CD4-positive, alpha-beta T cell (primary cell): ENCODE measurements around the gene PSMB9. TPM values are rescaled to one million over a fixed set of nuclear protein-coding genes. Genes with fewer than 3 reads are reported as not detected.

Source experiments
- ATAC-seq: fragments of 200-7000 bp; cut with Tn5 transposase; one replicate; pipeline ENCODE4 v1.10.0; 2022; ENCODE audit warnings: mild to moderate bottlenecking; ENCODE audit not compliant: poor library complexity
- CTCF ChIA-PET: fragments of 350-600 bp; sonication (Branson Sonifier 250); formaldehyde crosslinking; loops from one replicate; lab custom pipeline; 2021; ENCODE audit warnings: antibody characterized with exemption, inconsistent platforms; lab: Charles Lee
- POLR2A ChIA-PET: fragments of 350-600 bp; sonication (Branson Sonifier 250); formaldehyde crosslinking; loops from one replicate; lab custom pipeline; 2021; ENCODE audit warnings: antibody characterized with exemption, inconsistent platforms; lab: Charles Lee
- DNase-seq, 14 experiments: peaks; one replicate each; pipeline ENCODE4 v3.0.0-alpha.2; 2013 to 2020; ENCODE audit warnings: mixed read lengths in 2 of 14
- H3K27ac ChIP-seq, 2 donors: one replicate each; pipeline versions ENCODE4 v1.5.1 to v1.7.0; 2013; ENCODE audit warnings: low read length in 2 of 2, low read depth in 1 of 2, mild to moderate bottlenecking in 1 of 2
- H3K27me3 ChIP-seq, 2 experiments: 1 replicate in 1 of 2; 2 replicates in 1 of 2; pipeline versions ENCODE4 v1.6.1 to v1.7.0; 2013; ENCODE audit warnings: low read length in 2 of 2, control low read depth in 1 of 2, mild to moderate bottlenecking in 1 of 2, moderate library complexity in 1 of 2; ENCODE audit not compliant: insufficient read depth in 2 of 2, control insufficient read depth in 1 of 2
- H3K36me3 ChIP-seq: one replicate; pipeline ENCODE4 v1.6.1; 2013; ENCODE audit warnings: low read length, control low read depth; ENCODE audit not compliant: insufficient read depth
- H3K4me1 ChIP-seq: one replicate; pipeline ENCODE4 v1.6.1; 2013; ENCODE audit warnings: low read length, control low read depth; ENCODE audit not compliant: insufficient read depth
- H3K4me3 ChIP-seq: one replicate; pipeline ENCODE4 v1.5.1; 2013; ENCODE audit warnings: mild to moderate bottlenecking, low read length, moderate library complexity
- H3K9me3 ChIP-seq, 2 experiments: 1 replicate in 1 of 2; 2 replicates in 1 of 2; pipeline versions ENCODE4 v1.6.1 to v1.7.0; 2013; ENCODE audit warnings: low read length in 2 of 2, mild to moderate bottlenecking in 2 of 2, control low read depth in 1 of 2, moderate library complexity in 1 of 2; ENCODE audit not compliant: control insufficient read depth in 1 of 2, insufficient read depth in 1 of 2
- H3K27ac Mint-ChIP-seq: one replicate; pipeline ENCODE4 v1.8.0; 2020; ENCODE audit warnings: mixed read lengths
- H3K27me3 Mint-ChIP-seq: one replicate; pipeline ENCODE4 v1.8.0; 2021; ENCODE audit warnings: mixed read lengths
- H3K36me3 Mint-ChIP-seq: one replicate; pipeline ENCODE4 v1.8.0; 2021; ENCODE audit warnings: low read depth, mixed read lengths
- H3K4me1 Mint-ChIP-seq: one replicate; pipeline ENCODE4 v1.8.0; 2021; ENCODE audit warnings: low read depth, mixed read lengths
- H3K4me3 Mint-ChIP-seq: one replicate; pipeline ENCODE4 v1.8.0; 2020; ENCODE audit warnings: mild to moderate bottlenecking, mixed read lengths
- H3K9me3 Mint-ChIP-seq: one replicate; pipeline ENCODE4 v1.8.0; 2020; ENCODE audit warnings: mixed read lengths
- intact Hi-C, 2 experiments: fragments of 100-400 bp; cut with DNase I in 1 of 2; cut with micrococcal nuclease in 1 of 2; formaldehyde crosslinking; loops; one replicate each; pipeline versions ENCODE4 v1.15.1 to v1.9.0; 2023 to 2025; cut with DNase I, micrococcal nuclease
- total RNA-seq, 174 experiments: library from RNA in 2 of 174; stranded (reverse) in 2 of 174; gene quantifications; one replicate each; pipeline ENCODE4 v1.2.3 and lab custom pipeline; 2021 to 2026
- TF ChIP-seq, protein P1 (sequence below): fragments of 200-600 bp; IDR thresholded peaks from one replicate; pipeline ENCODE4 v1.8.0; 2022; ENCODE audit warnings: antibody characterized with exemption, mild to moderate bottlenecking

The PSMB9 gene
- total RNA-seq, 2 experiments from 2014 or later: 37.2 to 38.4 TPM

DNA sequence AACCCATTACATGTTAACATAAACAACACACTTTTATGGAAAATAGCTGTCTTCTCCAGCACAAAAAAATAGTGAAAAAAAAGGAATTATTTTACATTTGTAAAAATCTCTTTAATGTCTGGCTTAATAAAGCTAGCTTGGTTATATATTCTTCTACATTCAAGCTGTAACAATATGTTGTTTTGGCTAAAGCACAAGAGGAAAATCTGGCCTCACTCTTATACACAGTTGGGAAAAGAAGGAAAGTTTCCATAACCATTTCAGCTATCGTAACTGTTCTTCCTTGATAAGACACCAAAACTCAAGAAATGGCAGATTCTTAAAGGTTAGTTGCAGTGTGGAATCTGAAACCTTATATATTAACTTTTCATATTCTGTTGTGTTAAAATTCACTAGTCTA, 44.8 kb upstream of the PSMB9 start:
- ChIA-PET POLR2A (no interaction called here), CTCF (interaction anchor here (0.9 to 1.4 kb wide), 2 partner anchors 11 to 59 kb away, joined by 3 read pairs; no protein-coding TSS in a partner anchor)
- Histone ChIP-seq H3K4me1 (no peaks in the 10 kb centered on the region), H3K4me3 (no peak overlapping the region), H3K9me3 (no peaks in the 10 kb centered on the region), H3K36me3 (no peaks in the 10 kb centered on the region), H3K27ac (no peak overlapping the region), H3K27me3 (peaks cover 0 to 5% of the 10 kb centered on the region in 2 experiments)
- no peak for ATAC-seq
- DNase-seq: no peak
- Mint-ChIP-seq H3K4me1 (no peaks in the 10 kb centered on the region), H3K27me3 (peaks cover 23% of the 10 kb centered on the region), H3K27ac (no peak overlapping the region), H3K36me3 (no peaks in the 10 kb centered on the region), H3K9me3 (no peaks in the 10 kb centered on the region), H3K4me3 (no peak overlapping the region)
- intact Hi-C loops: no loop called here
- TF ChIP-seq, protein P1, sequence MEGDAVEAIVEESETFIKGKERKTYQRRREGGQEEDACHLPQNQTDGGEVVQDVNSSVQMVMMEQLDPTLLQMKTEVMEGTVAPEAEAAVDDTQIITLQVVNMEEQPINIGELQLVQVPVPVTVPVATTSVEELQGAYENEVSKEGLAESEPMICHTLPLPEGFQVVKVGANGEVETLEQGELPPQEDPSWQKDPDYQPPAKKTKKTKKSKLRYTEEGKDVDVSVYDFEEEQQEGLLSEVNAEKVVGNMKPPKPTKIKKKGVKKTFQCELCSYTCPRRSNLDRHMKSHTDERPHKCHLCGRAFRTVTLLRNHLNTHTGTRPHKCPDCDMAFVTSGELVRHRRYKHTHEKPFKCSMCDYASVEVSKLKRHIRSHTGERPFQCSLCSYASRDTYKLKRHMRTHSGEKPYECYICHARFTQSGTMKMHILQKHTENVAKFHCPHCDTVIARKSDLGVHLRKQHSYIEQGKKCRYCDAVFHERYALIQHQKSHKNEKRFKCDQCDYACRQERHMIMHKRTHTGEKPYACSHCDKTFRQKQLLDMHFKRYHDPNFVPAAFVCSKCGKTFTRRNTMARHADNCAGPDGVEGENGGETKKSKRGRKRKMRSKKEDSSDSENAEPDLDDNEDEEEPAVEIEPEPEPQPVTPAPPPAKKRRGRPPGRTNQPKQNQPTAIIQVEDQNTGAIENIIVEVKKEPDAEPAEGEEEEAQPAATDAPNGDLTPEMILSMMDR: no peak

DNA sequence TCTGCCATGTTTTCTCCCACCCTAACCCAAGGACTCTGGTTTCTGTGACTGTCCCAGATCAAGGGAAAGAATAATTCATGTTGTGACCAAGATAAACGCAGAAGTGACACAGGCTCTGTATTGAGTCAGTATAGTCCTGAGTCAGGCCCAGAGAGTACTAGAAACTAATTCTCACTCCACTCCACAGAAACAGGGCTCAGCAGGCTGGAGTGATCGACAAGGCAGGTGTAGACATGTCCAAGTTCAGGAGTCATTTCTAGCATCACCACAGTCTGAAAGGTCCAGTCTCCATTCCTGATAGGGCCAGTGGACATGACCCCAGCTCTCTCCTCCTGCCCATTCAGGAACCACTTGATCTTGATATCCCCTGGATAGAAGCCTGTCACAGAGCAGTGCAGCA, 39.8 kb upstream of the PSMB9 start:
- TF ChIP-seq, protein P1: no peak
- intact Hi-C loops: no loop called here
- ChIA-PET POLR2A (no interaction called here), CTCF (no interaction called here)
- H3K36me3 Mint-ChIP-seq: no peaks in the 10 kb centered on the region
- no peaks in the 10 kb centered on the region for H3K9me3 Mint-ChIP-seq
- no peak overlapping the region for H3K4me3 Mint-ChIP-seq
- Histone ChIP-seq H3K27ac (no peak overlapping the region), H3K27me3 (no peaks in the 10 kb centered on the region), H3K4me1 (no peaks in the 10 kb centered on the region), H3K9me3 (no peaks in the 10 kb centered on the region), H3K4me3 (no peak overlapping the region), H3K36me3 (no peaks in the 10 kb centered on the region)
- H3K27ac Mint-ChIP-seq: no peak overlapping the region
- DNase-seq: no peak
- ATAC-seq: no peak
- H3K4me1 Mint-ChIP-seq: no peaks in the 10 kb centered on the region
- no peaks in the 10 kb centered on the region for H3K27me3 Mint-ChIP-seq

DNA sequence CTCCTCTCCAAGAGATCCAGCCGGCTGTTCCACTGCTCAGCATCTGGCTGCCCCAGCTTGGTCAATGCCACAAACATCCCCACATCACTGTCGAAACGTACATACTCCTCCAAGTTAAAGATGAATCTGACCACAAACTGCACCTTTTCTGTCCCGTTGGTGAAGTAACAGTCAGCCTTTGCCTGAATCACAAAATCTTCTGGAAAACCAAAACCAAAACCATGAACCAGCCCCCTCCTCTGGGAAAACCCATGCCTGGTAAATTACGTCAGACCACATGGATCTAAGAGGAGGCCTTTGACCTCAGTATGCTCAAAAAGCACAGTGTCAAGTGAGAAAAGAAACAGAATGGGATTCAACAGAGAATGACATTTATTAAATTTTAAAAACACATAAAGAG, 38.9 kb upstream of the PSMB9 start:
- no peaks in the 10 kb centered on the region for H3K36me3 Mint-ChIP-seq
- no peaks in the 10 kb centered on the region for H3K9me3 ChIP-seq
- intact Hi-C loops: no loop called here
- H3K4me3 ChIP-seq: no peak overlapping the region
- no peaks in the 10 kb centered on the region for H3K27me3 ChIP-seq
- no peak overlapping the region for H3K4me3 Mint-ChIP-seq
- CTCF ChIA-PET: no interaction called here
- H3K36me3 ChIP-seq: no peaks in the 10 kb centered on the region
- no peak overlapping the region for H3K27ac ChIP-seq
- POLR2A ChIA-PET: no interaction called here
- TF ChIP-seq, protein P1: no peak
- no peak overlapping the region for H3K27ac Mint-ChIP-seq
- ATAC-seq (no peak), DNase-seq (no peak)
- no peaks in the 10 kb centered on the region for H3K4me1 ChIP-seq
- no peaks in the 10 kb centered on the region for H3K4me1 Mint-ChIP-seq
- H3K27me3 Mint-ChIP-seq: no peaks in the 10 kb centered on the region
- H3K9me3 Mint-ChIP-seq: no peaks in the 10 kb centered on the region
